Panc1 (cell line): ENCODE results near the gene SLC9A8. TPM values are rescaled to one million over a fixed set of nuclear protein-coding genes. Genes with fewer than 3 reads are reported as not detected.

Source experiments
- ATAC-seq: fragments of 200-7000 bp; cut with Tn5 transposase; 2 replicates; pipeline ENCODE4 v1.9.1; 2020; ENCODE audit warnings: mild to moderate bottlenecking, moderate library complexity
- BruUV-seq: library from RNA; stranded (reverse); fragments of 400-500 nt; replicated peaks from 2 replicates; lab custom pipeline; 2021; lab: Mats Ljungman, UMichigan
- CTCF ChIA-PET: fragments of 300-600 bp; sonication (Branson Sonifier 250); formaldehyde crosslinking; loops from one replicate; lab custom pipeline; 2022; ENCODE audit warnings: antibody characterized with exemption; lab: Charles Lee
- POLR2A ChIA-PET: fragments of 300-600 bp; sonication (Branson Sonifier 250); formaldehyde crosslinking; loops from one replicate; lab custom pipeline; 2022; ENCODE audit warnings: antibody characterized with exemption; lab: Charles Lee
- DNase-seq: peaks from one replicate; pipeline ENCODE4 v3.0.0-alpha.2; 2010; ENCODE audit warnings: low read depth, low spot score
- H3K27ac ChIP-seq: 2 replicates; pipeline ENCODE4 v1.5.1; 2011; ENCODE audit warnings: mild to moderate bottlenecking, low read length, inconsistent platforms
- H3K27me3 ChIP-seq: fragments of 200-500 bp; sonication (Bioruptor generic); 2 replicates; pipeline ENCODE4 v1.6.0; 2014; ENCODE audit warnings: low read length, inconsistent platforms; ENCODE audit not compliant: control insufficient read depth, insufficient read depth
- H3K36me3 ChIP-seq: fragments of 200-500 bp; sonication (Bioruptor generic); 2 replicates; pipeline ENCODE4 v1.5.1; 2014; ENCODE audit warnings: inconsistent platforms, mild to moderate bottlenecking, low read length, moderate library complexity; ENCODE audit not compliant: control insufficient read depth, insufficient read depth
- H3K4me1 ChIP-seq: 2 replicates; pipeline ENCODE4 v1.5.1; 2011; ENCODE audit warnings: inconsistent platforms, mild to moderate bottlenecking, low read length, moderate library complexity; ENCODE audit not compliant: control insufficient read depth, insufficient read depth
- H3K4me3 ChIP-seq, 2 experiments: 2 replicates each; pipeline ENCODE4 v1.5.1; 2011 to 2012; ENCODE audit warnings: low read depth in 2 of 2, low read length in 2 of 2, mild to moderate bottlenecking in 2 of 2, inconsistent platforms in 1 of 2, moderate library complexity in 1 of 2
- H3K9me3 ChIP-seq: fragments of 200-500 bp; sonication (Bioruptor generic); 2 replicates; pipeline ENCODE4 v1.5.1; 2014; ENCODE audit warnings: low read depth, mild to moderate bottlenecking, inconsistent platforms, low read length, moderate library complexity; ENCODE audit not compliant: control insufficient read depth, insufficient read depth
- POLR2AphosphoS5 ChIP-seq: IDR thresholded peaks from 2 replicates; pipeline ENCODE4 v1.6.1; 2012; ENCODE audit warnings: mild to moderate bottlenecking, low read depth, low read length, moderate library complexity
- SIN3A ChIP-seq: IDR thresholded peaks from 2 replicates; pipeline ENCODE4 v1.6.1; 2012; ENCODE audit warnings: low read depth, mild to moderate bottlenecking, low read length, moderate library complexity, borderline replicate concordance; ENCODE audit not compliant: insufficient read depth
- TCF7L2 ChIP-seq: IDR thresholded peaks from 2 replicates; pipeline ENCODE4 v1.6.1; 2011; ENCODE audit warnings: mild to moderate bottlenecking, low read depth, low read length, inconsistent platforms
- in situ Hi-C: cut with HindIII; loops from 2 replicates; pipeline ENCODE4 v1.10.0; 2016; ENCODE audit warnings: low sequenced_read_pairs, low pct_unique_long_range_greater_than_20kb
- intact Hi-C: fragments of 100-400 bp; cut with micrococcal nuclease; formaldehyde crosslinking; loops from one replicate; pipeline ENCODE4 v1.10.0; 2022; ENCODE audit not compliant: unreplicated experiment
- total RNA-seq: library from RNA; stranded (reverse); gene quantifications from one replicate; pipeline ENCODE4 v1.2.1, GENCODE V29; 2021; ENCODE audit not compliant: unreplicated experiment
- TF ChIP-seq, protein P1 (sequence below), 2 experiments: IDR thresholded peaks; 2 replicates each; pipeline ENCODE4 v1.6.1; 2011 to 2012; ENCODE audit warnings: low read depth in 2 of 2, control low read depth in 1 of 2, low read length in 1 of 2, mild to moderate bottlenecking in 1 of 2, moderate library complexity in 1 of 2; ENCODE audit not compliant: insufficient read depth in 1 of 2
- TF ChIP-seq, protein P2 (sequence below): fragments of 450-650 bp; IDR thresholded peaks from 2 replicates; pipeline ENCODE4 v1.5.1; 2017; ENCODE audit warnings: mild to moderate bottlenecking

SLC9A8 gene
- total RNA-seq, 1 experiment from 2014 or later: 6.7 TPM

DNA sequence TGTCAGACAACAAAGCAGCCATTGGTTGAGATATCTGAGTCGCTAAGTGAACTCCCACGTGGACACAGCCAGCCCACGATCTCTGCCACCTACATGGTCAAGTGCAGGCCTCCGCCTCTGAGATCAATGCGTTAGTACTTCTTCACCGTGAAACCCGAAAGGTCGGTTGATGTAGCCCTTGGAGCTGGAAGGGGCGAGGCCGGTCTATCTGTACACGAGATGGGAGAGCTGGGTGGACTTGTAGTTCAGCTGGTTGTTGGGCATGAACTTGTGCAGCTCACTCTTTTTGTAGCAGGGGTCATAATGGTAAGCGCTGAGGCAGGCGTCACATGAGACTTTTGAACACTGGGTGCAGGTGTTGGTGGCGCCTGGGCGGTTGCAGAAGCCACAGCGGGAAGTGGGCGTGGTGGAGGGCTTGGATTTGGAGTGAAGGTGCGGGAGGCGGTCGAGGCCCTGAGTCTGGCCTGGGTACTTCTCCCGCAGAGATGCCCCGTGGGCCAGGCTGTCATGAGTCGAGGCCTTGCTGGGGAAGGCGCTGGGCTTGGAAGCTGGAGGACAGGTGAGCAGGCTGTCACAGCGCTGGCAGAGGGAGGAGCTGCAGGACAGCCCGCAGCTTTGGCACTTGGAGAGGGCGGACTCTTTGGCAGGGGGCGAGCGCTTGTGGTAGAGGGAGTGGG lies 92.9 kb downstream of the SLC9A8 start:
- Histone ChIP-seq H3K27ac (no peak overlapping the region), H3K9me3 (no peaks in the 10 kb centered on the region), H3K4me1 (no peaks in the 10 kb centered on the region), H3K4me3 (no peak overlapping the region), H3K27me3 (no peaks in the 10 kb centered on the region), H3K36me3 (peaks cover 4% of the 10 kb centered on the region; the same call in 1 of the 2 replicates)
- no peak for ATAC-seq
- POLR2A ChIA-PET: interaction anchor here (0.5 kb wide), 1 partner anchor 15 kb away, joined by 3 read pairs; no protein-coding TSS in a partner anchor
- no TSS peak for BruUV-seq
- in situ Hi-C loops (no loop called here), intact Hi-C loops (no loop called here)
- DNase-seq: no peak
- CTCF ChIA-PET: no interaction called here
- TF ChIP-seq, protein P1, sequence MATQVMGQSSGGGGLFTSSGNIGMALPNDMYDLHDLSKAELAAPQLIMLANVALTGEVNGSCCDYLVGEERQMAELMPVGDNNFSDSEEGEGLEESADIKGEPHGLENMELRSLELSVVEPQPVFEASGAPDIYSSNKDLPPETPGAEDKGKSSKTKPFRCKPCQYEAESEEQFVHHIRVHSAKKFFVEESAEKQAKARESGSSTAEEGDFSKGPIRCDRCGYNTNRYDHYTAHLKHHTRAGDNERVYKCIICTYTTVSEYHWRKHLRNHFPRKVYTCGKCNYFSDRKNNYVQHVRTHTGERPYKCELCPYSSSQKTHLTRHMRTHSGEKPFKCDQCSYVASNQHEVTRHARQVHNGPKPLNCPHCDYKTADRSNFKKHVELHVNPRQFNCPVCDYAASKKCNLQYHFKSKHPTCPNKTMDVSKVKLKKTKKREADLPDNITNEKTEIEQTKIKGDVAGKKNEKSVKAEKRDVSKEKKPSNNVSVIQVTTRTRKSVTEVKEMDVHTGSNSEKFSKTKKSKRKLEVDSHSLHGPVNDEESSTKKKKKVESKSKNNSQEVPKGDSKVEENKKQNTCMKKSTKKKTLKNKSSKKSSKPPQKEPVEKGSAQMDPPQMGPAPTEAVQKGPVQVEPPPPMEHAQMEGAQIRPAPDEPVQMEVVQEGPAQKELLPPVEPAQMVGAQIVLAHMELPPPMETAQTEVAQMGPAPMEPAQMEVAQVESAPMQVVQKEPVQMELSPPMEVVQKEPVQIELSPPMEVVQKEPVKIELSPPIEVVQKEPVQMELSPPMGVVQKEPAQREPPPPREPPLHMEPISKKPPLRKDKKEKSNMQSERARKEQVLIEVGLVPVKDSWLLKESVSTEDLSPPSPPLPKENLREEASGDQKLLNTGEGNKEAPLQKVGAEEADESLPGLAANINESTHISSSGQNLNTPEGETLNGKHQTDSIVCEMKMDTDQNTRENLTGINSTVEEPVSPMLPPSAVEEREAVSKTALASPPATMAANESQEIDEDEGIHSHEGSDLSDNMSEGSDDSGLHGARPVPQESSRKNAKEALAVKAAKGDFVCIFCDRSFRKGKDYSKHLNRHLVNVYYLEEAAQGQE (IDR thresholded peaks at IDR 0.05; ENCODE audit: insufficient read depth in 1 of 2, low read depth in 2 of 2, low read length in 1 of 2): no peak
- TF ChIP-seq, protein P2, sequence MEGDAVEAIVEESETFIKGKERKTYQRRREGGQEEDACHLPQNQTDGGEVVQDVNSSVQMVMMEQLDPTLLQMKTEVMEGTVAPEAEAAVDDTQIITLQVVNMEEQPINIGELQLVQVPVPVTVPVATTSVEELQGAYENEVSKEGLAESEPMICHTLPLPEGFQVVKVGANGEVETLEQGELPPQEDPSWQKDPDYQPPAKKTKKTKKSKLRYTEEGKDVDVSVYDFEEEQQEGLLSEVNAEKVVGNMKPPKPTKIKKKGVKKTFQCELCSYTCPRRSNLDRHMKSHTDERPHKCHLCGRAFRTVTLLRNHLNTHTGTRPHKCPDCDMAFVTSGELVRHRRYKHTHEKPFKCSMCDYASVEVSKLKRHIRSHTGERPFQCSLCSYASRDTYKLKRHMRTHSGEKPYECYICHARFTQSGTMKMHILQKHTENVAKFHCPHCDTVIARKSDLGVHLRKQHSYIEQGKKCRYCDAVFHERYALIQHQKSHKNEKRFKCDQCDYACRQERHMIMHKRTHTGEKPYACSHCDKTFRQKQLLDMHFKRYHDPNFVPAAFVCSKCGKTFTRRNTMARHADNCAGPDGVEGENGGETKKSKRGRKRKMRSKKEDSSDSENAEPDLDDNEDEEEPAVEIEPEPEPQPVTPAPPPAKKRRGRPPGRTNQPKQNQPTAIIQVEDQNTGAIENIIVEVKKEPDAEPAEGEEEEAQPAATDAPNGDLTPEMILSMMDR: no peak
- no peak for TF ChIP-seq TCF7L2
- TF ChIP-seq SIN3A: no peak
- TF ChIP-seq POLR2AphosphoS5: no peak

DNA sequence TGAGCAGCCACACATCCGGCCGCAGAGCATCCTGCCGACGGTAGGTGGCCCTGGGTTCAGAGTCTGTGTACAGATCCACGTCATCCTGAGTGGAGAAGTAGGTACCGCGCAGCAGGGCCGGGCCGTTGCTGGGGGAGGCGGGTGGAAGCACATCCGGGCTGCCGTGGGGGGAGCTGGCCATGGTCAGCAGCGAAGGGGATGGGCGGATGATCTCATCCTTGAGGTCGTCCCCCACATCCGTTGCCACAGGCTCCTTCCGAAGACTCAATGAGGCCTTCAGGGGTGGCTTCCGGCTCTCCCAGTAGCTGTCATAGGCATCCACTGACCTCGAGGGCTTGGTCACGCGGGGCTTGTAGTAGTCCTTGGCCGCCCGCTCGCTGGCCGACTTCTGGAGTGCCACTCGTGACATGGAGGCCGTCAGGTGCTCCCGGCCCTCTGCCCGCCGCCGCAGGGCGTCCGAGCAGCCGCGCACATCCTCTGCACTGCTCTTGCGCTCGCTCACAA lies 93.5 kb downstream of the SLC9A8 start:
- no peaks in the 10 kb centered on the region for H3K27me3 ChIP-seq
- no peaks in the 10 kb centered on the region for H3K4me1 ChIP-seq
- no peak overlapping the region for H3K4me3 ChIP-seq
- ChIA-PET CTCF (no interaction called here), POLR2A (interaction anchor here (0.6 kb wide), 1 partner anchor 227 kb away, joined by 4 read pairs; no protein-coding TSS in a partner anchor)
- no peak for ATAC-seq
- TF ChIP-seq SIN3A (no peak), POLR2AphosphoS5 (no peak), TCF7L2 (no peak)
- TF ChIP-seq, protein P2: no peak
- TF ChIP-seq, protein P1 (IDR thresholded peaks at IDR 0.05; ENCODE audit: insufficient read depth in 1 of 2, low read depth in 2 of 2, low read length in 1 of 2): no peak
- no peak for DNase-seq
- no TSS peak for BruUV-seq
- intact Hi-C loops: no loop called here
- H3K9me3 ChIP-seq: no peaks in the 10 kb centered on the region
- H3K36me3 ChIP-seq: peaks cover 4% of the 10 kb centered on the region; the same call in 1 of the 2 replicates
- no peak overlapping the region for H3K27ac ChIP-seq
- in situ Hi-C loops: no loop called here
